Lower lobe of right lung (tissue), 2 donors: ENCODE results near the gene LY6G6D. TPM values are rescaled to one million over a fixed set of nuclear protein-coding genes. Genes with fewer than 3 reads are reported as not detected.

Experiments
- ATAC-seq, 2 donors: fragments of 200-7000 bp; cut with Tn5 transposase; one replicate each; pipeline ENCODE4 v1.9.1; 2020 to 2022; ENCODE audit warnings: mild to moderate bottlenecking in 2 of 2, moderate library complexity in 2 of 2
- DNase-seq: peaks from one replicate; pipeline ENCODE4 v3.0.0-alpha.2; 2020
- H3K27ac ChIP-seq: fragments of 200-600 bp; one replicate; pipeline ENCODE4 v1.8.0; 2022
- H3K27me3 ChIP-seq: fragments of 200-600 bp; one replicate; pipeline ENCODE4 v1.8.0; 2022; ENCODE audit warnings: low read depth
- H3K36me3 ChIP-seq: fragments of 200-600 bp; one replicate; pipeline ENCODE4 v1.8.0; 2022; ENCODE audit warnings: mild to moderate bottlenecking
- H3K4me1 ChIP-seq: fragments of 200-600 bp; one replicate; pipeline ENCODE4 v1.8.0; 2022
- H3K4me3 ChIP-seq: fragments of 200-600 bp; one replicate; pipeline ENCODE4 v1.8.0; 2022; ENCODE audit warnings: mild to moderate bottlenecking
- H3K9me3 ChIP-seq: fragments of 200-600 bp; one replicate; pipeline ENCODE4 v1.8.0; 2022
- intact Hi-C: fragments of 100-400 bp; cut with DNase I; formaldehyde crosslinking; loops from one replicate; pipeline ENCODE4 v1.11.0; 2022
- total RNA-seq: library from RNA; stranded (reverse); fragmentation: NEBNext Ultra II Directional; extraction: Animal tissue kit (Norgen Biotek cat#: 25700); gene quantifications from one replicate; pipeline ENCODE4 v1.2.1, GENCODE V29; 2021
- TF ChIP-seq, protein P1 (sequence below): fragments of 200-600 bp; IDR thresholded peaks from one replicate; pipeline ENCODE4 v1.8.0; 2022; ENCODE audit warnings: antibody characterized with exemption, mild to moderate bottlenecking
- donor health status: DM: no; HTN: yes; CAD: no; lungs with severe emphysema.

The LY6G6D gene
- total RNA-seq, 1 donor from 2014 or later = not detected

DNA sequence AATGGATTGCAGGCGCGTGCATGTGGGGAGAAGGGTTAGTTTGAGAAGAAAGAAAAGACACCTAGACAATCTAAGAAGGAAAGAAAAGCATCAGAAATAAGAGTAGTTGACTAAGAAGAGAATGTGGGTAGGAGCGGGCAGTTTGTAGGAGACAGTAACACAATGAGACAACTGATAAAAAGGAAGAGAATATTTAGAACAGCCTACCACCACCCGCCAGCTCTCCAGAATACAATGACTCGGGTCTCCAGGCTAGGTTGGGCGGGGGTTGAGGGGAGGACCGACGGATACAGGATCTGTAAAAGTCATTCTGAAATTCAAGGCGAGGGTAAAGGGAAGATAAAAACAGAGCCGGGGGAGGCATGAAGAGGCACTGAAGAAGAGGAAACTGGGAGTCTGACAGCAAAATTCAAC is 12.7 kb upstream of the LY6G6D start:
- peaks cover 30% of the 10 kb centered on the region for H3K4me1 ChIP-seq
- intact Hi-C loops = no loop called here

DNA sequence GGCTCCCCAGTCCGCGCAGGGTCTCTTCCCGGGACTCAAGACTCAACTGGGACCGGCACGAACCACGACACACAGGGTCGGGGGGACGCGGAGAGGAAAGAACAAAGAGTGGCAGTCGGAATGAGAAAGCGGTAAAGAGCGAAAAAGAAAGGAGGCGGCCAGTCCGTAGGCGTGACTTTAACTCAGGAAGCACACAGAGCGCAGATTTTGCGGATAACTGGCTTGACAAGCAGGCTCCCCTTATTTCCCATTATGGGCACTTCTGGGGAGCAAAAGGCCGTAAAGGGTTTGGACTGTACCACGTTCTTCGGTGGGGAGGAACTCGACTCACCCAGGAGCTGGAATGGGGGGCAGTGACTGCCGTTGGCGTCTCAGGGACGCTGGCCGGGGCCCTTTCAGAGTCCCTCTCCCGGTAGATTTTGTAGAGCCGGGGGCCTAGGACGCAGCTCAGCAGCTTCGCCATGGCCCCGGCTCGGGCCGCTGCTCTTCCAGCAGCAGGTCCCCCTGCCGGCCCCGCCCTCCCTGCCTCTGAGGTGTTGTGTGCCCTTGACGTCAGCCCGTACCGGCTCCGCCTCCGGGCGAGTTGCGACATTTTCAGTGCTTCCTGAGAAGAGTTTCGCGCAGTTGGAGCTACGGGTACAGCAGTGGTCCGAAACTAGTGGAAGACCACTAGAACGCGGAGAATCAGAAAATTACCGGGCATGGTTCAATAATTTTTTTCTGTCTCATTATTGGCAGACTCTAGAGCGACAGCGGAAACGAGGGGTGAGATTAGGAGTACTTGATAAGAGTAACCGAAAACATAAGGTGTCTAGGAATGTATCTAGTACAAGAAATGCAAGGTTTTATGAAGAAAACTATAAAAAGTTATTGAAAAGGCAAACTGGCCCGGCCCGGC is 12.1 kb upstream of the LY6G6D start, which contains the start of gene ABHD16A:
TSS of gene ABHD16A (minus strand) at position 506 of the 898 bp plus-strand sequence. CDS start at position 463, 43 bp downstream.
- intact Hi-C loops = no loop called here
- TF ChIP-seq, protein P1, sequence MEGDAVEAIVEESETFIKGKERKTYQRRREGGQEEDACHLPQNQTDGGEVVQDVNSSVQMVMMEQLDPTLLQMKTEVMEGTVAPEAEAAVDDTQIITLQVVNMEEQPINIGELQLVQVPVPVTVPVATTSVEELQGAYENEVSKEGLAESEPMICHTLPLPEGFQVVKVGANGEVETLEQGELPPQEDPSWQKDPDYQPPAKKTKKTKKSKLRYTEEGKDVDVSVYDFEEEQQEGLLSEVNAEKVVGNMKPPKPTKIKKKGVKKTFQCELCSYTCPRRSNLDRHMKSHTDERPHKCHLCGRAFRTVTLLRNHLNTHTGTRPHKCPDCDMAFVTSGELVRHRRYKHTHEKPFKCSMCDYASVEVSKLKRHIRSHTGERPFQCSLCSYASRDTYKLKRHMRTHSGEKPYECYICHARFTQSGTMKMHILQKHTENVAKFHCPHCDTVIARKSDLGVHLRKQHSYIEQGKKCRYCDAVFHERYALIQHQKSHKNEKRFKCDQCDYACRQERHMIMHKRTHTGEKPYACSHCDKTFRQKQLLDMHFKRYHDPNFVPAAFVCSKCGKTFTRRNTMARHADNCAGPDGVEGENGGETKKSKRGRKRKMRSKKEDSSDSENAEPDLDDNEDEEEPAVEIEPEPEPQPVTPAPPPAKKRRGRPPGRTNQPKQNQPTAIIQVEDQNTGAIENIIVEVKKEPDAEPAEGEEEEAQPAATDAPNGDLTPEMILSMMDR = no peak
- peak; percentile 98 to 99 for ATAC-seq
- Histone ChIP-seq H3K36me3 (peaks cover 29% of the 10 kb centered on the region), H3K4me1 (peaks cover 25% of the 10 kb centered on the region), H3K4me3 (peak within 1 kb of the TSS; percentile 81), H3K9me3 (no peaks in the 10 kb centered on the region), H3K27me3 (no peaks in the 10 kb centered on the region), H3K27ac (peak within 1 kb of the TSS; percentile 98)
- DNase-seq = peak; percentile 100

More for the DNA sequence above, 12.7 kb upstream of the LY6G6D start:
- peak in 1 of 2 donors; percentile 8 for ATAC-seq
- H3K4me3 ChIP-seq = peak overlapping the region; percentile 81
- H3K36me3 ChIP-seq = peaks cover 36% of the 10 kb centered on the region
- no peaks in the 10 kb centered on the region for H3K27me3 ChIP-seq
- peak overlapping the region; percentile 98 for H3K27ac ChIP-seq
- TF ChIP-seq, protein P1 = no peak
- no peaks in the 10 kb centered on the region for H3K9me3 ChIP-seq
- DNase-seq = no peak

DNA sequence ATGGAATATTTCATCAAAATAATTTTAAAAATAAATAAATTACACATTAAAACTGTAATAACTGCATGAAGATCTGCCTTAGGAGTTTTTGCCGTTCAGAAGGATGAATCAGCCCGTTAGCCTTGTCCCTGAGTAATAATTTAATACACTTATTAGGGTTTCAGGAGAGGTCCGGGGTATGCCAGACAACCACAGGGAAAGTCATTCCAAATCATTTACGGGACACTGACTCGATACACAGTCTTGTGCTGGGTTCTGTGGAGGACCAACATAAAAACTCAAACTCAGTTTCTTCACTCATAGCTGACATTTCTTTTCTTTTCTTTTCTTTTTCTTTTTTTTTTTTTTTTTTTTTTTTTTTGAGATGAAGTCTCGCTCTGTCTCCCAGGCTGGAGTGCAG is 9.2 kb upstream of the LY6G6D start:
- H3K36me3 ChIP-seq = peaks cover under 1% of the 10 kb centered on the region
- intact Hi-C loops = no loop called here
- no peaks in the 10 kb centered on the region for H3K9me3 ChIP-seq
- no peak overlapping the region for H3K27ac ChIP-seq
- no peak overlapping the region for H3K4me3 ChIP-seq
- DNase-seq (no peak), ATAC-seq (no peak)
- no peaks in the 10 kb centered on the region for H3K27me3 ChIP-seq
- peaks cover 22% of the 10 kb centered on the region for H3K4me1 ChIP-seq
- TF ChIP-seq, protein P1 = no peak

DNA sequence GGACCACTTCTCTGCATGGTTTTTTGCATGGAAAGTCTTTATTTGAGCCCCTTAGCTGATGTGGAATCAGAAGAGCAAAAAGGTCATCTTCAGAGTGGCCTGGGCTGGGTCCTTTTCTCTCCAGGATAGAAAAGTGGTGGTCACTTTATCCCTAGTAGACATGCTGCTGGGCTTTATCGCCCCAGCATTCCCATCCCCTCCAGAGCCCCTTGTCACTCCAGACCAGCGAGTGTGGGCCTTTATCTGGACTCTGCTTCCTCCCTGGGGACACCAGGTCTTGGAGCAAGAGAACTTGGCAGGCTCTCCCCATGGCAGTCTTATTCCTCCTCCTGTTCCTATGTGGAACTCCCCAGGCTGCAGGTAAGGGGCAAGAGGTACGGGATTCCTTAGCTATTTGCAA is 8.5 kb upstream of the LY6G6D start, which contains the start of gene LY6G6F:
TSS of gene LY6G6F (plus strand) at position 268 of the 400 bp plus-strand sequence. CDS start at position 309, 41 bp downstream.
- Histone ChIP-seq H3K27me3 (no peaks in the 10 kb centered on the region), H3K9me3 (no peaks in the 10 kb centered on the region), H3K36me3 (no peaks in the 10 kb centered on the region), H3K4me1 (peaks cover 20% of the 10 kb centered on the region), H3K27ac (no peak within 1 kb of the TSS), H3K4me3 (no peak within 1 kb of the TSS)
- no peak for ATAC-seq
- intact Hi-C loops = no loop called here
- DNase-seq = no peak
- TF ChIP-seq, protein P1 = no peak

DNA sequence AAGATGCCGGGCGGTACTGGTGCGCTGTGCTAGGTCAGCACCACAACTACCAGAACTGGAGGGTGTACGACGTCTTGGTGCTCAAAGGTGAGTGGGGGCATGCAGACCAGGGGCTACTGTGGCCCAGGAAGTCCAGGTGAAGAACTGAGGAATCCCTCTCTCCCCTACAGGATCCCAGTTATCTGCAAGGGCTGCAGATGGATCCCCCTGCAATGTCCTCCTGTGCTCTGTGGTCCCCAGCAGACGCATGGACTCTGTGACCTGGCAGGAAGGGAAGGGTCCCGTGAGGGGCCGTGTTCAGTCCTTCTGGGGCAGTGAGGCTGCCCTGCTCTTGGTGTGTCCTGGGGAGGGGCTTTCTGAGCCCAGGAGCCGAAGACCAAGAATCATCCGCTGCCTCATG is 7.4 kb upstream of the LY6G6D start:
- Histone ChIP-seq H3K36me3 (no peaks in the 10 kb centered on the region), H3K27me3 (no peaks in the 10 kb centered on the region), H3K4me3 (no peak overlapping the region), H3K4me1 (peaks cover 14% of the 10 kb centered on the region), H3K9me3 (no peaks in the 10 kb centered on the region), H3K27ac (no peak overlapping the region)
- no peak for ATAC-seq
- intact Hi-C loops = no loop called here
- TF ChIP-seq, protein P1 = no peak
- no peak for DNase-seq
